CD4-positive, alpha-beta T cell (primary cell): ENCODE results near the gene IPO11. TPM values are rescaled to one million over a fixed set of nuclear protein-coding genes. Genes with fewer than 3 reads are reported as not detected.

Experiments
- ATAC-seq: fragments of 200-7000 bp; cut with Tn5 transposase; one replicate; pipeline ENCODE4 v1.10.0; 2022; ENCODE audit warnings: mild to moderate bottlenecking; ENCODE audit not compliant: poor library complexity
- CTCF ChIA-PET: fragments of 350-600 bp; sonication (Branson Sonifier 250); formaldehyde crosslinking; loops from one replicate; lab custom pipeline; 2021; ENCODE audit warnings: antibody characterized with exemption, inconsistent platforms; lab: Charles Lee
- POLR2A ChIA-PET: fragments of 350-600 bp; sonication (Branson Sonifier 250); formaldehyde crosslinking; loops from one replicate; lab custom pipeline; 2021; ENCODE audit warnings: antibody characterized with exemption, inconsistent platforms; lab: Charles Lee
- DNase-seq, 14 experiments: peaks; one replicate each; pipeline ENCODE4 v3.0.0-alpha.2; 2013 to 2020; ENCODE audit warnings: mixed read lengths in 2 of 14
- H3K27ac ChIP-seq, 2 donors: one replicate each; pipeline versions ENCODE4 v1.5.1 to v1.7.0; 2013; ENCODE audit warnings: low read length in 2 of 2, low read depth in 1 of 2, mild to moderate bottlenecking in 1 of 2
- H3K27me3 ChIP-seq, 2 experiments: 1 replicate in 1 of 2; 2 replicates in 1 of 2; pipeline versions ENCODE4 v1.6.1 to v1.7.0; 2013; ENCODE audit warnings: low read length in 2 of 2, control low read depth in 1 of 2, mild to moderate bottlenecking in 1 of 2, moderate library complexity in 1 of 2; ENCODE audit not compliant: insufficient read depth in 2 of 2, control insufficient read depth in 1 of 2
- H3K36me3 ChIP-seq: one replicate; pipeline ENCODE4 v1.6.1; 2013; ENCODE audit warnings: low read length, control low read depth; ENCODE audit not compliant: insufficient read depth
- H3K4me1 ChIP-seq: one replicate; pipeline ENCODE4 v1.6.1; 2013; ENCODE audit warnings: low read length, control low read depth; ENCODE audit not compliant: insufficient read depth
- H3K4me3 ChIP-seq: one replicate; pipeline ENCODE4 v1.5.1; 2013; ENCODE audit warnings: mild to moderate bottlenecking, low read length, moderate library complexity
- H3K9me3 ChIP-seq, 2 experiments: 1 replicate in 1 of 2; 2 replicates in 1 of 2; pipeline versions ENCODE4 v1.6.1 to v1.7.0; 2013; ENCODE audit warnings: low read length in 2 of 2, mild to moderate bottlenecking in 2 of 2, control low read depth in 1 of 2, moderate library complexity in 1 of 2; ENCODE audit not compliant: control insufficient read depth in 1 of 2, insufficient read depth in 1 of 2
- H3K27ac Mint-ChIP-seq: one replicate; pipeline ENCODE4 v1.8.0; 2020; ENCODE audit warnings: mixed read lengths
- H3K27me3 Mint-ChIP-seq: one replicate; pipeline ENCODE4 v1.8.0; 2021; ENCODE audit warnings: mixed read lengths
- H3K36me3 Mint-ChIP-seq: one replicate; pipeline ENCODE4 v1.8.0; 2021; ENCODE audit warnings: low read depth, mixed read lengths
- H3K4me1 Mint-ChIP-seq: one replicate; pipeline ENCODE4 v1.8.0; 2021; ENCODE audit warnings: low read depth, mixed read lengths
- H3K4me3 Mint-ChIP-seq: one replicate; pipeline ENCODE4 v1.8.0; 2020; ENCODE audit warnings: mild to moderate bottlenecking, mixed read lengths
- H3K9me3 Mint-ChIP-seq: one replicate; pipeline ENCODE4 v1.8.0; 2020; ENCODE audit warnings: mixed read lengths
- intact Hi-C, 2 experiments: fragments of 100-400 bp; cut with DNase I in 1 of 2; cut with micrococcal nuclease in 1 of 2; formaldehyde crosslinking; loops; one replicate each; pipeline versions ENCODE4 v1.15.1 to v1.9.0; 2023 to 2025; cut with DNase I, micrococcal nuclease
- total RNA-seq, 174 experiments: library from RNA in 2 of 174; stranded (reverse) in 2 of 174; gene quantifications; one replicate each; pipeline ENCODE4 v1.2.3 and lab custom pipeline; 2021 to 2026
- TF ChIP-seq, protein P1 (sequence below): fragments of 200-600 bp; IDR thresholded peaks from one replicate; pipeline ENCODE4 v1.8.0; 2022; ENCODE audit warnings: antibody characterized with exemption, mild to moderate bottlenecking

IPO11 gene
- total RNA-seq, 2 experiments from 2014 or later, result 15.1 to 16.1 TPM

DNA sequence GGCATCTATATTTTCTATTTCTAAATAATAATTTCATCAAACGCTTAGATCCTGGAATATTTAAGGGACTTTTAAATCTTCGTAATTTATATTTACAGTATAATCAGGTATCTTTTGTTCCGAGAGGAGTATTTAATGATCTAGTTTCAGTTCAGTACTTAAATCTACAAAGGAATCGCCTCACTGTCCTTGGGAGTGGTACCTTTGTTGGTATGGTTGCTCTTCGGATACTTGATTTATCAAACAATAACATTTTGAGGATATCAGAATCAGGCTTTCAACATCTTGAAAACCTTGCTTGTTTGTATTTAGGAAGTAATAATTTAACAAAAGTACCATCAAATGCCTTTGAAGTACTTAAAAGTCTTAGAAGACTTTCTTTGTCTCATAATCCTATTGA is 167.2 kb downstream of the IPO11 start:
- TF ChIP-seq, protein P1, sequence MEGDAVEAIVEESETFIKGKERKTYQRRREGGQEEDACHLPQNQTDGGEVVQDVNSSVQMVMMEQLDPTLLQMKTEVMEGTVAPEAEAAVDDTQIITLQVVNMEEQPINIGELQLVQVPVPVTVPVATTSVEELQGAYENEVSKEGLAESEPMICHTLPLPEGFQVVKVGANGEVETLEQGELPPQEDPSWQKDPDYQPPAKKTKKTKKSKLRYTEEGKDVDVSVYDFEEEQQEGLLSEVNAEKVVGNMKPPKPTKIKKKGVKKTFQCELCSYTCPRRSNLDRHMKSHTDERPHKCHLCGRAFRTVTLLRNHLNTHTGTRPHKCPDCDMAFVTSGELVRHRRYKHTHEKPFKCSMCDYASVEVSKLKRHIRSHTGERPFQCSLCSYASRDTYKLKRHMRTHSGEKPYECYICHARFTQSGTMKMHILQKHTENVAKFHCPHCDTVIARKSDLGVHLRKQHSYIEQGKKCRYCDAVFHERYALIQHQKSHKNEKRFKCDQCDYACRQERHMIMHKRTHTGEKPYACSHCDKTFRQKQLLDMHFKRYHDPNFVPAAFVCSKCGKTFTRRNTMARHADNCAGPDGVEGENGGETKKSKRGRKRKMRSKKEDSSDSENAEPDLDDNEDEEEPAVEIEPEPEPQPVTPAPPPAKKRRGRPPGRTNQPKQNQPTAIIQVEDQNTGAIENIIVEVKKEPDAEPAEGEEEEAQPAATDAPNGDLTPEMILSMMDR, result no peak
- Histone ChIP-seq H3K9me3 (no peaks in the 10 kb centered on the region), H3K36me3 (no peaks in the 10 kb centered on the region), H3K27me3 (no peaks in the 10 kb centered on the region), H3K4me3 (no peak overlapping the region), H3K4me1 (no peaks in the 10 kb centered on the region), H3K27ac (no peak overlapping the region)
- POLR2A ChIA-PET, result interaction anchor here (1.8 kb wide), 1 partner anchor 11 kb away, joined by 7 read pairs; no protein-coding TSS in a partner anchor
- no peaks in the 10 kb centered on the region for H3K27me3 Mint-ChIP-seq
- intact Hi-C loops, result loop anchor here in 1 of 2 experiments (5.0 kb wide), 1 partner anchor 167 kb away; the partner anchor contains the start of gene IPO11
- H3K4me3 Mint-ChIP-seq, result peak overlapping the region; percentile 62
- no peaks in the 10 kb centered on the region for H3K36me3 Mint-ChIP-seq
- H3K4me1 Mint-ChIP-seq, result peaks cover 52% of the 10 kb centered on the region
- CTCF ChIA-PET, result no interaction called here
- H3K9me3 Mint-ChIP-seq, result no peaks in the 10 kb centered on the region
- peak overlapping the region; percentile 64 for H3K27ac Mint-ChIP-seq
- ATAC-seq (no peak), DNase-seq (no peak)

DNA sequence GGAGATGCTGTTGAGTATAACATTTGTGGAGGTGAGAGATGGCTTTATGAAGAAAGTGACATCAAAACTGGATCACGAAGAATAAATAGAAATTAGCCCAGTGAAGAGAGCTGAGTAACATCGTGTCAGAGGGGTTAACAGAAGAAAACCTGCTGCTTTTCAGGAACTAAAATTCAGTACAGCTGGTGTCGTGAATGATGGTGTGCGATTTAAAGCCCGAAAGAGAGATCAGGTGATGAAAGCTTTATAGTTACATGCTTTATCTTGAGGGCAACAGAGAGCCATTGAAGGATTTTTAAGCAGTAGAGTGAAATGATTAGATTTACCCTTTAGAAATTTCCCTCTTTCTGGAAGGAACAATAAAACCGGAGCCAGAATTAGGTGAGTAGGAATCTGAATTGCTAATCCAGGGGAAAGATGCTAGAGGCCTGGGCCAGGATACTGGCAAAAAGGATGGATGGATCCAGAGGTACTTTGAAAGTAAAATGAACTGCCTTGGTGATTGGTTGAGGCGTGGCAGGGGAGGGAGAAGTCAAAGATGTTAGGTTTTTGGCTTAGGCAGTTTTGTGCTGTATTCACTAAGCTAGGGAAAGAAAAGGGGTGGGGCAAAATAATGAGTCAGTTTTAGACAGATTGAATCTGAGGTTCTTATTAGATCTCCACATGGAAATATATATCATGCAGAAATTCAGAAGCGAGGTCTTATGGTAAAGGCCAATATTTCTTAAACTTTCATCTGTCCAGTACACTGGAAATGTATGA is 169.5 kb downstream of the IPO11 start:
- intact Hi-C loops, result no loop called here
- Histone ChIP-seq H3K27me3 (no peaks in the 10 kb centered on the region), H3K4me1 (no peaks in the 10 kb centered on the region), H3K36me3 (no peaks in the 10 kb centered on the region), H3K4me3 (no peak overlapping the region), H3K9me3 (no peaks in the 10 kb centered on the region), H3K27ac (no peak overlapping the region)
- DNase-seq (no peak), ATAC-seq (peak; percentile 24)
- Mint-ChIP-seq H3K4me1 (peaks cover 50% of the 10 kb centered on the region), H3K9me3 (no peaks in the 10 kb centered on the region), H3K27ac (peak overlapping the region; percentile 62), H3K27me3 (no peaks in the 10 kb centered on the region), H3K36me3 (peaks cover 5% of the 10 kb centered on the region), H3K4me3 (peak overlapping the region; percentile 62)
- ChIA-PET POLR2A (no interaction called here), CTCF (no interaction called here)
- TF ChIP-seq, protein P1, result no peak

GRCh38 chr5:62584391-62584790 is 171.8 kb downstream of the IPO11 start:
- DNase-seq (no peak), ATAC-seq (no peak)
- CTCF ChIA-PET, result interaction anchor here (0.6 kb wide), 1 partner anchor 10 kb away, joined by 3 read pairs; no protein-coding TSS in a partner anchor
- H3K36me3 Mint-ChIP-seq, result peaks cover 13% of the 10 kb centered on the region
- H3K4me1 ChIP-seq, result no peaks in the 10 kb centered on the region
- peaks cover 43% of the 10 kb centered on the region for H3K4me1 Mint-ChIP-seq
- POLR2A ChIA-PET, result no interaction called here
- H3K36me3 ChIP-seq, result no peaks in the 10 kb centered on the region
- H3K27ac ChIP-seq, result no peak overlapping the region
- H3K4me3 Mint-ChIP-seq, result no peak overlapping the region
- no peak overlapping the region for H3K27ac Mint-ChIP-seq
- H3K27me3 Mint-ChIP-seq, result no peaks in the 10 kb centered on the region
- H3K9me3 Mint-ChIP-seq, result no peaks in the 10 kb centered on the region
- H3K27me3 ChIP-seq, result no peaks in the 10 kb centered on the region
- TF ChIP-seq, protein P1, result no peak
- intact Hi-C loops, result no loop called here
- no peak overlapping the region for H3K4me3 ChIP-seq
- no peaks in the 10 kb centered on the region for H3K9me3 ChIP-seq
